HG03060 (cell line): Measurements from ENCODE around the gene SMYD1.

Experiments
- ATAC-seq: cut with Tn5 transposase; IDR thresholded peaks from one replicate; pipeline ENCODE4 v1.9.1; 2021; ENCODE audit warnings: low read depth, moderate number of reproducible peaks; ENCODE audit not compliant: unreplicated experiment

Gene SMYD1

GRCh38 chr2:88117973-88118372, 50.3 kb downstream of the SMYD1 start:
- no peak for ATAC-seq

GRCh38 chr2:88121678-88122077, 54.1 kb downstream of the SMYD1 start:
- no peak for ATAC-seq

- ATAC-seq = no peak
Observed at GRCh38 chr2:88122141-88122884, 54.7 kb downstream of the SMYD1 start.

- ATAC-seq = no peak
Observed at GRCh38 chr2:88123164-88123974, 55.7 kb downstream of the SMYD1 start.

GRCh38 chr2:88123975-88124917, 56.6 kb downstream of the SMYD1 start:
- no peak for ATAC-seq

- ATAC-seq = no peak
Observed at GRCh38 chr2:88125344-88125923, 57.8 kb downstream of the SMYD1 start.

- ATAC-seq = no peak
Observed at GRCh38 chr2:88125924-88126771, 58.5 kb downstream of the SMYD1 start.

GRCh38 chr2:88126772-88127637, 59.4 kb downstream of the SMYD1 start:
- ATAC-seq = no peak

- no peak for ATAC-seq
Observed at GRCh38 chr2:88127638-88127887, 59.9 kb downstream of the SMYD1 start.

- ATAC-seq = no peak
Observed at GRCh38 chr2:88127888-88128653, 60.4 kb downstream of the SMYD1 start, which contains the start of gene FABP1. Gene FABP1, minus strand, starts transcription at chr2:88128062. Its CDS starts 45 bp downstream, at chr2:88128017.

GRCh38 chr2:88128654-88129312, 61.2 kb downstream of the SMYD1 start:
- ATAC-seq = no peak

GRCh38 chr2:88129313-88129959, 61.8 kb downstream of the SMYD1 start:
- no peak for ATAC-seq

- no peak for ATAC-seq
Observed at GRCh38 chr2:88131201-88131998, 63.8 kb downstream of the SMYD1 start.

GRCh38 chr2:88131999-88132368, 64.4 kb downstream of the SMYD1 start:
- no peak for ATAC-seq

GRCh38 chr2:88133875-88134274, 66.2 kb downstream of the SMYD1 start:
- no peak for ATAC-seq

- ATAC-seq = no peak
Observed at GRCh38 chr2:88136817-88137216, 69.2 kb downstream of the SMYD1 start.
